A673 (cell line): ENCODE results near the gene BRWD1. TPM values are rescaled to one million over a fixed set of nuclear protein-coding genes. Genes with fewer than 3 reads are reported as not detected.

Experiments used
- BruUV-seq: library from RNA; stranded (reverse); fragments of 400-500 nt; replicated peaks from 2 replicates; lab custom pipeline; 2021; lab: Mats Ljungman, UMichigan
- CTCF ChIA-PET: fragments of 300-600 bp; sonication (Branson Sonifier 250); formaldehyde crosslinking; loops from one replicate; lab custom pipeline; 2022; ENCODE audit warnings: antibody characterized with exemption; lab: Charles Lee
- POLR2A ChIA-PET: fragments of 300-600 bp; sonication (Branson Sonifier 250); formaldehyde crosslinking; loops from one replicate; lab custom pipeline; 2022; ENCODE audit warnings: antibody characterized with exemption; ENCODE audit not compliant: low non-redundant PET; lab: Charles Lee
- DNase-seq: peaks from one replicate; pipeline ENCODE4 v3.0.0-alpha.2; 2015; ENCODE audit warnings: low spot score
- H3K27ac ChIP-seq: fragments of 200-600 bp; sonication (generic); 2 replicates; pipeline ENCODE4 v1.5.1; 2016; ENCODE audit warnings: mixed run types, low read depth, mild to moderate bottlenecking, mixed read lengths, antibody characterized with exemption, low read length; ENCODE audit not compliant: poor library complexity, severe bottlenecking
- H3K27me3 ChIP-seq: fragments of 200-600 bp; sonication (generic); replicated peaks from 2 replicates; pipeline ENCODE4 v1.6.1; 2017; ENCODE audit warnings: mixed run types, low read depth, mild to moderate bottlenecking, mixed read lengths, antibody characterized with exemption, low read length; ENCODE audit not compliant: insufficient read depth, poor library complexity
- H3K36me3 ChIP-seq: fragments of 200-600 bp; sonication (generic); 2 replicates; pipeline ENCODE4 v1.6.1; 2016; ENCODE audit warnings: mixed run types, mild to moderate bottlenecking, mixed read lengths, antibody characterized with exemption, low read length; ENCODE audit not compliant: insufficient read depth, poor library complexity, severe bottlenecking
- H3K4me1 ChIP-seq: fragments of 200-600 bp; sonication (generic); 2 replicates; pipeline ENCODE4 v1.6.1; 2017; ENCODE audit warnings: mixed run types, mild to moderate bottlenecking, mixed read lengths, antibody characterized with exemption, low read length; ENCODE audit not compliant: insufficient read depth, poor library complexity, severe bottlenecking
- H3K4me3 ChIP-seq: fragments of 200-600 bp; sonication (generic); 2 replicates; pipeline ENCODE4 v1.5.1; 2016; ENCODE audit warnings: low read depth, mixed run types, mild to moderate bottlenecking, mixed read lengths, low read length; ENCODE audit not compliant: poor library complexity, severe bottlenecking
- H3K9me3 ChIP-seq: fragments of 200-600 bp; sonication (generic); 2 replicates; pipeline ENCODE4 v1.6.1; 2016; ENCODE audit warnings: mixed run types, low read depth, mild to moderate bottlenecking, mixed read lengths, antibody characterized with exemption, low read length; ENCODE audit not compliant: poor library complexity, severe bottlenecking
- EZH2 ChIP-seq: fragments of 200-600 bp; sonication (generic); IDR thresholded peaks from 2 replicates; pipeline ENCODE4 v1.6.1; 2017; ENCODE audit warnings: borderline replicate concordance, low read depth, mild to moderate bottlenecking, mixed read lengths, antibody characterized with exemption, low read length; ENCODE audit not compliant: poor library complexity, severe bottlenecking
- intact Hi-C: fragments of 100-400 bp; cut with micrococcal nuclease; formaldehyde crosslinking; loops from one replicate; pipeline ENCODE4 v1.10.0; 2022; ENCODE audit not compliant: unreplicated experiment
- total RNA-seq: library from RNA; stranded (reverse); gene quantifications from 2 replicates; pipeline ENCODE4 v1.2.3, GENCODE V29; 2021
- TF ChIP-seq, protein P1 (sequence below): fragments of 300-800, 200-600 bp; sonication (generic); conservative IDR thresholded peaks from 2 replicates; pipeline ENCODE4 v1.5.1; 2017; ENCODE audit warnings: low read depth, mild to moderate bottlenecking, antibody characterized with exemption, low read length, moderate library complexity, mixed read lengths

BRWD1 gene
- total RNA-seq, 1 experiment from 2014 or later, result 27.6 TPM

DNA sequence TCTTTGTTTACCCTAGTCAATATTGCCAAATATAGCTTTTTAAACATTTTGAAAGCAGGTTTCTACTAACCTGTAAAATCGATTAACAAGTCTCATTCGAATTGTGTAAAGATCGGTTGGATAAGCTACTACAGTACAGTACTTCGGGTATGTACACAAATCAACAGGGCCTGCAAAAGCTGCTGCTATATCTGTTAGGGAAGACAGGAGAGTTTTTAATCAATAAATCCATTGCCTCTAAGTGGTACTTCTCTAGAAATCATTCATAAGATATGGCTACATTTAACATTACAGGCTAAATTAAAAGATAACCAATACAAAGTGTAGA is 95.4 kb downstream of the BRWD1 start:
- peaks cover 6% of the 10 kb centered on the region for H3K36me3 ChIP-seq
- no peak for TF ChIP-seq EZH2
- TF ChIP-seq, protein P1, sequence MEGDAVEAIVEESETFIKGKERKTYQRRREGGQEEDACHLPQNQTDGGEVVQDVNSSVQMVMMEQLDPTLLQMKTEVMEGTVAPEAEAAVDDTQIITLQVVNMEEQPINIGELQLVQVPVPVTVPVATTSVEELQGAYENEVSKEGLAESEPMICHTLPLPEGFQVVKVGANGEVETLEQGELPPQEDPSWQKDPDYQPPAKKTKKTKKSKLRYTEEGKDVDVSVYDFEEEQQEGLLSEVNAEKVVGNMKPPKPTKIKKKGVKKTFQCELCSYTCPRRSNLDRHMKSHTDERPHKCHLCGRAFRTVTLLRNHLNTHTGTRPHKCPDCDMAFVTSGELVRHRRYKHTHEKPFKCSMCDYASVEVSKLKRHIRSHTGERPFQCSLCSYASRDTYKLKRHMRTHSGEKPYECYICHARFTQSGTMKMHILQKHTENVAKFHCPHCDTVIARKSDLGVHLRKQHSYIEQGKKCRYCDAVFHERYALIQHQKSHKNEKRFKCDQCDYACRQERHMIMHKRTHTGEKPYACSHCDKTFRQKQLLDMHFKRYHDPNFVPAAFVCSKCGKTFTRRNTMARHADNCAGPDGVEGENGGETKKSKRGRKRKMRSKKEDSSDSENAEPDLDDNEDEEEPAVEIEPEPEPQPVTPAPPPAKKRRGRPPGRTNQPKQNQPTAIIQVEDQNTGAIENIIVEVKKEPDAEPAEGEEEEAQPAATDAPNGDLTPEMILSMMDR, result no peak
- H3K27ac ChIP-seq, result no peak overlapping the region
- ChIA-PET POLR2A (no interaction called here), CTCF (no interaction called here)
- no peaks in the 10 kb centered on the region for H3K27me3 ChIP-seq
- no peaks in the 10 kb centered on the region for H3K9me3 ChIP-seq
- no TSS peak for BruUV-seq
- H3K4me3 ChIP-seq, result no peak overlapping the region
- no peaks in the 10 kb centered on the region for H3K4me1 ChIP-seq
- intact Hi-C loops, result no loop called here
- DNase-seq, result no peak

DNA sequence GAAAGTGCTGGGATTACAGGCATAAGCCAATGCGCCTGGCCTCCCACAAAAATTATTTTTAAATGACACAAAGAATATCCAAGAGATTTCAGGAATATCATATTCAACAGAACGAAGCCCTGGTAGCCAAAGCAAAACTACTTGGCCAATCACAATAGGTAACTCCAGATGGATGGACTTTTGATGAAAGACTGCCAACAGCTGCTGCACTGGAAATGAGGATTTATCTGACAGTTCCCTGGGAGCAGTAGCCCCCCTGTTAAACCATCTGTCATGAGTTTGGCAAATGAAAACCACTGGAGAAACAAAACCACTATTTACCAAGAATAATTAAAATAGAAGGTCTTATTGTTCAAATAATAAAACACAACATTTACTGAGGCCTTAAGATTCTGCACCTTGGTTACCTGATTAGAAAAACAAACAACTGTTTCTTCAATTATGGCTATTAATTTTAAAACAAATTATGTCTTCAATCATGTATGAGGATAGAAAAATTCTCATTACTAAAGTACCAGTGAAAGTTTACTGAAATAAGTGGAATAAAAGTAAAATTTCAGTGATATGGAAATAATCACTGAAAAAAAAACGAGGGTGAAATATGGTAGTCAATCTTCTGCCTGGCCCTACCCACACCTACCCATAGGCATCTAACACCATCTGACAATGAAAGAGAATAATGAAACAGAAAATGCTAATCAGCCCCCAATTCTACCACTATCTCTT is 95.9 kb downstream of the BRWD1 start:
- ChIA-PET POLR2A (no interaction called here), CTCF (no interaction called here)
- no TSS peak for BruUV-seq
- no peak overlapping the region for H3K4me3 ChIP-seq
- no peaks in the 10 kb centered on the region for H3K27me3 ChIP-seq
- H3K9me3 ChIP-seq, result no peaks in the 10 kb centered on the region
- intact Hi-C loops, result no loop called here
- H3K27ac ChIP-seq, result no peak overlapping the region
- H3K36me3 ChIP-seq, result peaks cover 6% of the 10 kb centered on the region
- no peak for DNase-seq
- TF ChIP-seq, protein P1, result no peak
- no peak for TF ChIP-seq EZH2
- no peaks in the 10 kb centered on the region for H3K4me1 ChIP-seq

DNA sequence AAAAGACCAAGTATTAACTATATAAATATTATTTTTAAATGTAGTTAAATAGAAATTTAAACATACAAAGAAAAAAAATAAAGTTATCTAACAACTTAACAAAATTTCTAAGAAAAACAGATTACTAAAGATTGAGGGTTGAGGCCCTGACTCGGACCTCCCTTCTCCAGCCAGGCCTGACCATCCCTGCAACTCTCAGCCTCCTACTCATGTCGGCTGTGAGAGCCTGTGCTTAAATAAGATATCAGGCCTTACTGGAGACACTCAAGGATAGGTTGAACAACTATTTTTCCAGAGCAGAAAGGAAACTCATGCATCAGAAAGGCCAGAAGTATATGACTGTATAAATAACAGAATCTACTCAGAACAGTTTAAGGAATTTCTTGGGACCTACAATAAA is 97.1 kb downstream of the BRWD1 start:
- Histone ChIP-seq H3K4me1 (no peaks in the 10 kb centered on the region), H3K4me3 (no peak overlapping the region), H3K27me3 (no peaks in the 10 kb centered on the region), H3K36me3 (peaks cover 6% of the 10 kb centered on the region), H3K9me3 (no peaks in the 10 kb centered on the region), H3K27ac (no peak overlapping the region)
- BruUV-seq, result no TSS peak
- intact Hi-C loops, result no loop called here
- DNase-seq, result no peak
- TF ChIP-seq, protein P1, result no peak
- no peak for TF ChIP-seq EZH2
- ChIA-PET CTCF (no interaction called here), POLR2A (no interaction called here)
